HG03045 (cell line): ENCODE measurements around the gene TNS2.
"Not testable (repeated sequence)": the region's sequence is repeated elsewhere in the genome, so short reads cannot be mapped to it uniquely, and the experiment has no call there.

ENCODE experiments used
- ATAC-seq: cut with Tn5 transposase; IDR thresholded peaks from one replicate; pipeline ENCODE4 v1.9.1; 2021; ENCODE audit warnings: mild to moderate bottlenecking, moderate library complexity; ENCODE audit not compliant: unreplicated experiment

Gene TNS2

GRCh38 chr12:53105256-53105655 lies 55.4 kb downstream of the TNS2 start:
- no peak for ATAC-seq

GRCh38 chr12:53105712-53106439 lies 56.0 kb downstream of the TNS2 start:
- ATAC-seq = no peak

GRCh38 chr12:53107122-53107521 lies 57.3 kb downstream of the TNS2 start:
- no peak for ATAC-seq

GRCh38 chr12:53112431-53112830 lies 62.6 kb downstream of the TNS2 start:
- ATAC-seq = not testable (repeated sequence)

- ATAC-seq = no peak
Observed at GRCh38 chr12:53113136-53113705, 63.4 kb downstream of the TNS2 start.

- no peak for ATAC-seq
Observed at GRCh38 chr12:53113951-53114350, 64.1 kb downstream of the TNS2 start.
